ENCODE results near the gene LPP. TPM values are rescaled to one million over a fixed set of nuclear protein-coding genes. Genes with fewer than 3 reads are reported as not detected.

The LPP gene
- total RNA-seq, 1 experiment from 2014 or later: 148 TPM

DNA sequence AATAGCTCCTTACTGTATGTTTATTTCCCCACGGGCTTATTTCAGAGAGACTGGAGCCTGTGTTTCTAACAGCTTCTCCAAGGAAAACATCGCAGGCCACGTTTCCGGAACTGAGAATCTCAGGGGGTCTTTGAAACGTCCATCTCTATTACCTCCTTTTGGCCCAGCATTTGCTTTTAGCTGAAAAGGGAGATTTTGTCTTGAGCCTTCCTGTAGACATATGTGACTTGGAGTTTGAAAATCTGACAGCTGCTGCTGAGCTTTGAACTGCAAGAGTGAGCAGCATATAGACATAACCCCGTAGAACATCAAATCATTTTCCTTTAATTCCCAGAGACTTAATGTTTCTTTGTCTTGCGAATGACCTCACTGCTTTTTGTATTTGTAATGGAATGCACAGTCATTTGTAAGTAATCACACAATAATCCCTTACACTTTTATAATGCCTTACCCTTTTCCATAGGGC, 54.6 kb downstream of the LPP start:
- DNase-seq: no peak
- ChIA-PET CTCF (no interaction called here), POLR2A (ENCODE audit: unreplicated experiment) (no interaction called here)
- H3K4me2 ChIP-seq: no peak overlapping the region
- no peaks in the 10 kb centered on the region for H3K4me1 ChIP-seq (replicated peaks; ENCODE audit: insufficient read depth)
- no peak overlapping the region for H3K4me3 ChIP-seq
- BruUV-seq (replicated peaks): no TSS peak
- no peak overlapping the region for H3K27ac ChIP-seq
- no peaks in the 10 kb centered on the region for H3K9me2 ChIP-seq (ENCODE audit: insufficient read depth)
- intact Hi-C loops (cut with micrococcal nuclease; ENCODE audit: unreplicated experiment): no loop called here
- peaks cover 7% of the 10 kb centered on the region; the same call in 1 of the 2 replicates for H3K36me3 ChIP-seq (ENCODE audit: low read depth)
- no peaks in the 10 kb centered on the region for H3K27me3 ChIP-seq (ENCODE audit: insufficient read depth, low read depth)
- peaks cover 14% of the 10 kb centered on the region for H3K79me2 ChIP-seq (ENCODE audit: low read depth)
- H4K20me1 ChIP-seq (ENCODE audit: insufficient read depth): no peaks in the 10 kb centered on the region
- H3F3A ChIP-seq (ENCODE audit: insufficient read depth, low read depth): no peaks in the 10 kb centered on the region; the same call in 1 of the 2 replicates
- H3K9me3 ChIP-seq (ENCODE audit: insufficient read depth, low read depth): no peaks in the 10 kb centered on the region
- no peak overlapping the region for H2AFZ ChIP-seq
- TF ChIP-seq, protein P1, sequence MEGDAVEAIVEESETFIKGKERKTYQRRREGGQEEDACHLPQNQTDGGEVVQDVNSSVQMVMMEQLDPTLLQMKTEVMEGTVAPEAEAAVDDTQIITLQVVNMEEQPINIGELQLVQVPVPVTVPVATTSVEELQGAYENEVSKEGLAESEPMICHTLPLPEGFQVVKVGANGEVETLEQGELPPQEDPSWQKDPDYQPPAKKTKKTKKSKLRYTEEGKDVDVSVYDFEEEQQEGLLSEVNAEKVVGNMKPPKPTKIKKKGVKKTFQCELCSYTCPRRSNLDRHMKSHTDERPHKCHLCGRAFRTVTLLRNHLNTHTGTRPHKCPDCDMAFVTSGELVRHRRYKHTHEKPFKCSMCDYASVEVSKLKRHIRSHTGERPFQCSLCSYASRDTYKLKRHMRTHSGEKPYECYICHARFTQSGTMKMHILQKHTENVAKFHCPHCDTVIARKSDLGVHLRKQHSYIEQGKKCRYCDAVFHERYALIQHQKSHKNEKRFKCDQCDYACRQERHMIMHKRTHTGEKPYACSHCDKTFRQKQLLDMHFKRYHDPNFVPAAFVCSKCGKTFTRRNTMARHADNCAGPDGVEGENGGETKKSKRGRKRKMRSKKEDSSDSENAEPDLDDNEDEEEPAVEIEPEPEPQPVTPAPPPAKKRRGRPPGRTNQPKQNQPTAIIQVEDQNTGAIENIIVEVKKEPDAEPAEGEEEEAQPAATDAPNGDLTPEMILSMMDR (conservative IDR thresholded peaks at IDR 0.05): no peak
- no peak for TF ChIP-seq EZH2 (IDR thresholded peaks at IDR 0.05; ENCODE audit: low read depth)

DNA sequence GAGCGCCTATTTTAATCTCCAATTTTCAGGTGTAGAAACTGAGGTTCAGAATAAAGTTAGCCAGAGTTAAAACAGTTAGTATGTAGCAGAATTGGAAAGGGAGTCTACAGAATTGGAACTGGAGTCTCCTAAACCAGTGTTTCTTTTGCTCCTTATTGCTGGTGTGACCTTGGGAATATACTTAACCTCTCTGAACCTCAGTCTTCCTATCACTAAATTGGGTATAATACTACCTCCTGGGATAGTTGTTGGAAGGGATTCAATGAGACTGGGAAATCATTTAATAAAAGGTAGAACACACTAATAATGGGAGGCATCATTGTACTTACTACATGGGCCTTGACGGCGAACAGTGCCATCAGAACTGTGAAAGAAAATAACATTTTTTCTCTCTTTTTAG, 55.1 kb downstream of the LPP start:
- ChIA-PET POLR2A (ENCODE audit: unreplicated experiment) (no interaction called here), CTCF (no interaction called here)
- intact Hi-C loops (cut with micrococcal nuclease; ENCODE audit: unreplicated experiment): no loop called here
- Histone ChIP-seq H4K20me1 (ENCODE audit: insufficient read depth) (no peaks in the 10 kb centered on the region), H3K27me3 (ENCODE audit: insufficient read depth, low read depth) (no peaks in the 10 kb centered on the region), H3K36me3 (ENCODE audit: low read depth) (peaks cover 7% of the 10 kb centered on the region; the same call in 1 of the 2 replicates), H3F3A (ENCODE audit: insufficient read depth, low read depth) (no peaks in the 10 kb centered on the region; the same call in 1 of the 2 replicates), H3K9me3 (ENCODE audit: insufficient read depth, low read depth) (no peaks in the 10 kb centered on the region), H2AFZ (no peak overlapping the region), H3K4me3 (no peak overlapping the region), H3K27ac (no peak overlapping the region), H3K4me2 (no peak overlapping the region), H3K79me2 (ENCODE audit: low read depth) (peaks cover 9% of the 10 kb centered on the region), H3K4me1 (replicated peaks; ENCODE audit: insufficient read depth) (no peaks in the 10 kb centered on the region), H3K9me2 (ENCODE audit: insufficient read depth) (no peaks in the 10 kb centered on the region)
- DNase-seq: no peak
- BruUV-seq (replicated peaks): no TSS peak
- TF ChIP-seq, protein P1 (conservative IDR thresholded peaks at IDR 0.05): no peak
- no peak for TF ChIP-seq EZH2 (IDR thresholded peaks at IDR 0.05; ENCODE audit: low read depth)

DNA sequence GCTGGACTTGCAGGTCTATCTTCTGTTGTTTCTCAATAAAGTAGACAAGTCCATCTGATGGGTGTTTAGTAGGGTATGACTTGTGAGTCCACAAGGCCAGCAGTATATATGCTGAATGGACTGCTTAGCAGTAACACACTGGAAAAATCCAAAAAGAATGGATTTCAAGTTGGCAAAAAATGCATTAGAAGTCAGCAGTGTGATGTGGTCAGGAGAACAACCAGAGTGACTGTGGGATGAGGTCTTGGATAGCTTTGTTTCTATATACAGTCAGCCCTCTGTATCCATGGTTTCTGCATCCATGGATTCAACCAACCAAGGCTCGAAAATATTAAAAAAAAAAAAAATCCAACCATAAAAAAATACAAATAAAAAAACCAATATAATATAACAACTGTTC, 55.8 kb downstream of the LPP start:
- Histone ChIP-seq H3K9me2 (ENCODE audit: insufficient read depth) (no peaks in the 10 kb centered on the region), H3K36me3 (ENCODE audit: low read depth) (peaks cover 7% of the 10 kb centered on the region; the same call in 1 of the 2 replicates), H3K27ac (no peak overlapping the region), H3F3A (ENCODE audit: insufficient read depth, low read depth) (no peaks in the 10 kb centered on the region; the same call in 1 of the 2 replicates), H3K4me1 (replicated peaks; ENCODE audit: insufficient read depth) (no peaks in the 10 kb centered on the region), H3K27me3 (ENCODE audit: insufficient read depth, low read depth) (no peaks in the 10 kb centered on the region), H4K20me1 (ENCODE audit: insufficient read depth) (no peaks in the 10 kb centered on the region), H3K4me2 (no peak overlapping the region), H3K4me3 (no peak overlapping the region), H2AFZ (no peak overlapping the region), H3K9me3 (ENCODE audit: insufficient read depth, low read depth) (no peaks in the 10 kb centered on the region), H3K79me2 (ENCODE audit: low read depth) (peaks cover 3% of the 10 kb centered on the region)
- BruUV-seq (replicated peaks): no TSS peak
- POLR2A ChIA-PET (ENCODE audit: unreplicated experiment): no interaction called here
- intact Hi-C loops (cut with micrococcal nuclease; ENCODE audit: unreplicated experiment): no loop called here
- CTCF ChIA-PET: no interaction called here
- TF ChIP-seq, protein P1 (conservative IDR thresholded peaks at IDR 0.05): no peak
- no peak for TF ChIP-seq EZH2 (IDR thresholded peaks at IDR 0.05; ENCODE audit: low read depth)
- DNase-seq: no peak

Data from PC-9 (cell line).